ENCODE data around the gene CLNK.

The CLNK gene

GRCh38 chr4:10462876-10463275, 221.7 kb downstream of the CLNK start:
- TF ChIP-seq POLR2AphosphoS5 (IDR thresholded peaks at IDR 0.05; ENCODE audit: low read depth, low read length) (no peak), SIN3A (IDR thresholded peaks at IDR 0.05; ENCODE audit: borderline replicate concordance, insufficient read depth, low read length) (no peak), REST (IDR thresholded peaks at IDR 0.05; ENCODE audit: insufficient read depth in 1 of 2, low read depth in 2 of 2, low read length in 2 of 2) (no peak), TAF1 (IDR thresholded peaks at IDR 0.05; ENCODE audit: borderline replicate concordance, insufficient read depth, low read length) (no peak), FOXP2 (optimal IDR thresholded peaks at IDR 0.05; ENCODE audit: borderline replicate concordance, extremely low read depth, extremely low read length, insufficient read depth) (no peak)

GRCh38 chr4:10461850-10462400, 222.6 kb downstream of the CLNK start:
- TF ChIP-seq FOXP2 (optimal IDR thresholded peaks at IDR 0.05; ENCODE audit: borderline replicate concordance, extremely low read depth, extremely low read length, insufficient read depth), result no peak

GRCh38 chr4:10461091-10461849, 223.3 kb downstream of the CLNK start:
- no peak for TF ChIP-seq FOXP2 (optimal IDR thresholded peaks at IDR 0.05; ENCODE audit: borderline replicate concordance, extremely low read depth, extremely low read length, insufficient read depth)
- TF ChIP-seq POLR2AphosphoS5 (IDR thresholded peaks at IDR 0.05; ENCODE audit: low read depth, low read length), result no peak
- no peak for TF ChIP-seq REST (IDR thresholded peaks at IDR 0.05; ENCODE audit: insufficient read depth in 1 of 2, low read depth in 2 of 2, low read length in 2 of 2)

- no peak for TF ChIP-seq FOXP2 (optimal IDR thresholded peaks at IDR 0.05; ENCODE audit: borderline replicate concordance, extremely low read depth, extremely low read length, insufficient read depth)
- no peak for TF ChIP-seq TAF1 (IDR thresholded peaks at IDR 0.05; ENCODE audit: borderline replicate concordance, insufficient read depth, low read length)
- no peak for TF ChIP-seq POLR2AphosphoS5 (IDR thresholded peaks at IDR 0.05; ENCODE audit: low read depth, low read length)
- TF ChIP-seq REST (IDR thresholded peaks at IDR 0.05; ENCODE audit: insufficient read depth in 1 of 2, low read depth in 2 of 2, low read length in 2 of 2), result no peak
- TF ChIP-seq SIN3A (IDR thresholded peaks at IDR 0.05; ENCODE audit: borderline replicate concordance, insufficient read depth, low read length), result no peak
These were observed 224.1 kb downstream of the CLNK start for GRCh38 chr4:10460313-10461047.

- TF ChIP-seq REST (IDR thresholded peaks at IDR 0.05; ENCODE audit: insufficient read depth in 1 of 2, low read depth in 2 of 2, low read length in 2 of 2) (no peak), TAF1 (IDR thresholded peaks at IDR 0.05; ENCODE audit: borderline replicate concordance, insufficient read depth, low read length) (no peak), POLR2AphosphoS5 (IDR thresholded peaks at IDR 0.05; ENCODE audit: low read depth, low read length) (no peak), SIN3A (IDR thresholded peaks at IDR 0.05; ENCODE audit: borderline replicate concordance, insufficient read depth, low read length) (no peak)
These were observed 225.3 kb downstream of the CLNK start for GRCh38 chr4:10459305-10459704.

Measured in PFSK-1 (cell line).